Esophagus squamous epithelium (tissue), 4 donors: Measurements from ENCODE around the gene MYO5A.

Source experiments
- POLR2A ChIP-seq, 4 donors: fragments of 450-650 bp; IDR thresholded peaks; one replicate each; pipeline ENCODE4 v1.6.1; 2017; ENCODE audit warnings: antibody characterized with exemption in 4 of 4, mild to moderate bottlenecking in 4 of 4, moderate library complexity in 3 of 4
- TF ChIP-seq, protein P1 (sequence below), 6 experiments: fragments of 450-650 bp in 4 of 6; fragments of 200-600 bp in 2 of 6; sonication (generic) in 2 of 6; IDR thresholded peaks; one replicate each; pipeline ENCODE4 v1.5.1; 2016 to 2019; ENCODE audit warnings: antibody characterized with exemption in 6 of 6, mild to moderate bottlenecking in 4 of 6, moderate library complexity in 4 of 6

DNA sequence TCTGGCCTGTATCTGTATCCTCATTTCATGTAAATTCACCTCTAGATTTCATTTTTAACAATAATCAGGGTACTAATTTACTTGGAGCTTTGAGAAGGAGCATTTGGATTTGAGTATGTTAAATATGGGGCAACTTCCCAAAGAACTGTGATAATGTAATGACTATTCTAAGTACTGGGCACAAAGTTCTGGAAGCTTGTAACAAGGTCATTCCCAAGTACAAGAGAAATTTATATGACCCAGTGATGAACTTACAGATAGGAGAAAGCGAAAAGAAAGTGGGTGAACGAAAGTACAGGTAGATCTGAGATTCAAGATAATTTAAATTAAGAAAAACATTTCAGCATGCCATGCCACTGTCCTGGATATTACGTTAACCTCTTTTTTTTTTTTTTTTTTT lies 93.8 kb downstream of the MYO5A start:
- TF ChIP-seq, protein P1, sequence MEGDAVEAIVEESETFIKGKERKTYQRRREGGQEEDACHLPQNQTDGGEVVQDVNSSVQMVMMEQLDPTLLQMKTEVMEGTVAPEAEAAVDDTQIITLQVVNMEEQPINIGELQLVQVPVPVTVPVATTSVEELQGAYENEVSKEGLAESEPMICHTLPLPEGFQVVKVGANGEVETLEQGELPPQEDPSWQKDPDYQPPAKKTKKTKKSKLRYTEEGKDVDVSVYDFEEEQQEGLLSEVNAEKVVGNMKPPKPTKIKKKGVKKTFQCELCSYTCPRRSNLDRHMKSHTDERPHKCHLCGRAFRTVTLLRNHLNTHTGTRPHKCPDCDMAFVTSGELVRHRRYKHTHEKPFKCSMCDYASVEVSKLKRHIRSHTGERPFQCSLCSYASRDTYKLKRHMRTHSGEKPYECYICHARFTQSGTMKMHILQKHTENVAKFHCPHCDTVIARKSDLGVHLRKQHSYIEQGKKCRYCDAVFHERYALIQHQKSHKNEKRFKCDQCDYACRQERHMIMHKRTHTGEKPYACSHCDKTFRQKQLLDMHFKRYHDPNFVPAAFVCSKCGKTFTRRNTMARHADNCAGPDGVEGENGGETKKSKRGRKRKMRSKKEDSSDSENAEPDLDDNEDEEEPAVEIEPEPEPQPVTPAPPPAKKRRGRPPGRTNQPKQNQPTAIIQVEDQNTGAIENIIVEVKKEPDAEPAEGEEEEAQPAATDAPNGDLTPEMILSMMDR (IDR thresholded peaks at IDR 0.05): no peak
- no peak for TF ChIP-seq POLR2A (IDR thresholded peaks at IDR 0.05)
